GM12878 (cell line): ENCODE results near the gene SMURF1. TPM values are rescaled to one million over a fixed set of nuclear protein-coding genes. Genes with fewer than 3 reads are reported as not detected.

Experiments
- ATAC-seq: fragments of 200-7000 bp; cut with Tn5 transposase; 3 replicates; pipeline ENCODE4 v1.9.1; 2020; ENCODE audit warnings: mild to moderate bottlenecking, moderate library complexity
- BruUV-seq: library from RNA; stranded (reverse); fragments of 400-500 nt; replicated peaks from 2 replicates; lab custom pipeline; 2021; lab: Mats Ljungman, UMichigan
- CTCF ChIA-PET: fragments of 300-600 bp; sonication (Branson Sonifier 250); formaldehyde crosslinking; extraction: SDS; loops from one replicate; lab custom pipeline; 2021; ENCODE audit warnings: inconsistent platforms; lab: Yijun Ruan, JAX
- POLR2A ChIA-PET: fragments of 350-600 bp; formaldehyde crosslinking; extraction: SDS; loops from one replicate; lab custom pipeline; 2021; ENCODE audit warnings: inconsistent platforms; lab: Charles Lee
- RAD21 ChIA-PET: fragments of 300-600 bp; sonication (Branson Sonifier 250); formaldehyde crosslinking; loops from one replicate; lab custom pipeline; 2023; ENCODE audit warnings: antibody characterized with exemption; ENCODE audit not compliant: unreplicated experiment; lab: Charles Lee
- SMC1A ChIA-PET: fragments of 300-600 bp; sonication (Branson Sonifier 250); formaldehyde crosslinking; loops from one replicate; lab custom pipeline; 2023; ENCODE audit not compliant: unreplicated experiment, uncharacterized antibody; lab: Charles Lee
- DNase-seq: peaks from one replicate; pipeline ENCODE4 v3.0.0-alpha.2; 2011; ENCODE audit warnings: low read depth, low spot score
- FAIRE-seq: peaks from 3 replicates; lab custom pipeline; 2011; peaks lifted over from hg19 to GRCh38; lab: Jason Lieb, UNC
- H2AFZ ChIP-seq: 2 replicates; pipeline ENCODE4 v1.6.0; 2011; ENCODE audit warnings: low read depth, low read length, control low read depth; ENCODE audit not compliant: control insufficient read depth
- H3K27ac ChIP-seq: 2 replicates; pipeline ENCODE4 v1.5.1; 2011; ENCODE audit warnings: control low read depth; ENCODE audit not compliant: control insufficient read depth, insufficient read depth
- H3K27me3 ChIP-seq, 2 experiments: replicated peaks in 1 of 2; 2 replicates each; pipeline versions ENCODE4 v1.6.0 to v1.6.1; 2011; ENCODE audit warnings: low read length in 1 of 2; ENCODE audit not compliant: control insufficient read depth in 2 of 2, insufficient read depth in 2 of 2
- H3K36me3 ChIP-seq, 2 experiments: 2 replicates each; pipeline ENCODE4 v1.5.1; 2011; ENCODE audit warnings: low read length in 1 of 2; ENCODE audit not compliant: control insufficient read depth in 2 of 2, insufficient read depth in 2 of 2
- H3K4me1 ChIP-seq: 2 replicates; pipeline ENCODE4 v1.6.1; 2011; ENCODE audit warnings: mild to moderate bottlenecking, low read length, moderate library complexity, mixed read lengths; ENCODE audit not compliant: control insufficient read depth, insufficient read depth
- H3K4me2 ChIP-seq: 2 replicates; pipeline ENCODE4 v1.6.0; 2011; ENCODE audit warnings: control low read depth; ENCODE audit not compliant: control insufficient read depth, insufficient read depth
- H3K4me3 ChIP-seq: fragments of 200-600 bp; sonication (generic); 2 replicates; pipeline ENCODE4 v1.5.1; 2016
- H3K79me2 ChIP-seq: 2 replicates; pipeline ENCODE4 v1.6.0; 2011; ENCODE audit warnings: low read length; ENCODE audit not compliant: control insufficient read depth, insufficient read depth
- H3K9ac ChIP-seq: 2 replicates; pipeline ENCODE4 v1.8.0; 2011; ENCODE audit warnings: low read length, control low read depth, mixed read lengths; ENCODE audit not compliant: control insufficient read depth, insufficient read depth
- H3K9me3 ChIP-seq: replicated peaks from 3 replicates; pipeline ENCODE4 v1.5.1; 2011; ENCODE audit warnings: mild to moderate bottlenecking, low read length; ENCODE audit not compliant: control insufficient read depth, insufficient read depth
- H4K20me1 ChIP-seq: 2 replicates; pipeline ENCODE4 v1.6.0; 2011; ENCODE audit not compliant: control insufficient read depth, insufficient read depth
- CBFB ChIP-seq: IDR thresholded peaks from 2 replicates; pipeline ENCODE4 v1.6.1; 2016; ENCODE audit warnings: antibody characterized with exemption, low read depth
- FOXM1 ChIP-seq: IDR thresholded peaks from 2 replicates; pipeline ENCODE4 v1.6.1; 2012; ENCODE audit warnings: low read depth, mild to moderate bottlenecking, inconsistent platforms, low read length, moderate library complexity
- SREBF1 ChIP-seq: IDR thresholded peaks from 2 replicates; pipeline ENCODE4 v1.6.1; 2012; ENCODE audit warnings: mild to moderate bottlenecking, low read length
- SRF ChIP-seq, 2 experiments: IDR thresholded peaks; 2 replicates each; pipeline ENCODE4 v1.6.1; 2011; ENCODE audit warnings: low read depth in 2 of 2, low read length in 2 of 2, mild to moderate bottlenecking in 1 of 2, moderate library complexity in 1 of 2
- TCF7 ChIP-seq: IDR thresholded peaks from 2 replicates; pipeline ENCODE4 v1.6.1; 2014; ENCODE audit warnings: antibody characterized with exemption, borderline replicate concordance
- ZNF24 ChIP-seq: fragments of 450-650 bp; IDR thresholded peaks from 2 replicates; pipeline ENCODE4 v1.6.1; 2017; ENCODE audit warnings: antibody characterized with exemption, mild to moderate bottlenecking
- WGBS: methylation state at CpG from one replicate; pipeline ENCODE4 v1.1.6; 2016; ENCODE audit warnings: low lambda C conversion rate; ENCODE audit not compliant: insufficient replicate concordance, insufficient coverage; ENCODE audit errors: missing lambda C conversion rate; 5-methylcytosine and 5-hydroxymethylcytosine counted together
- in situ Hi-C: fragments of 300-500 bp; cut with MboI; formaldehyde crosslinking; loops from 9 replicates; pipeline ENCODE4 v1.14.3; 2018; ENCODE audit warnings: mixed read lengths
- intact Hi-C: fragments of 100-400 bp; cut with micrococcal nuclease; formaldehyde crosslinking; loops from one replicate; pipeline ENCODE4 v1.14.2; 2022; ENCODE audit not compliant: unreplicated experiment
- polyA plus RNA-seq, 11 experiments: library from polyadenylated mRNA; depleted of rRNA in 4 of 11; unstranded in 6 of 11; stranded (reverse) in 5 of 11; fragments of >200 nt; fragmentation: Nextera tagmentation in 4 of 11; fragmentation: Illumina TruSeq in 1 of 11; extraction: Ambion mirVana in 4 of 11; extraction: Trizol in 1 of 11; gene quantifications; 1 replicate in 1 of 11; 2 replicates in 10 of 11; pipeline versions ENCODE4 v1.2.1 to v1.2.3, GENCODE V29; 2011 to 2016; ENCODE audit warnings: inconsistent platforms in 2 of 11, missing spikeins in 2 of 11, low read depth in 1 of 11
- total RNA-seq, 4 experiments: library from RNA; depleted of rRNA in 3 of 4; stranded (reverse); fragments of >200 nt in 3 of 4; fragmentation: Illumina TruSeq in 1 of 4; extraction: Trizol in 1 of 4; gene quantifications; 2 replicates each; pipeline versions ENCODE4 v1.2.1 to v1.2.3, GENCODE V29; 2013 to 2021
- TF ChIP-seq, protein P1 (sequence below): fragments of 450-650 bp; IDR thresholded peaks from 2 replicates; pipeline ENCODE4 v1.6.1; 2017; ENCODE audit warnings: mild to moderate bottlenecking, low read depth, inconsistent platforms; ENCODE audit not compliant: poor library complexity, severe bottlenecking
- TF ChIP-seq, protein P2 (sequence below): IDR thresholded peaks from 2 replicates; pipeline ENCODE4 v1.6.1; 2012; ENCODE audit warnings: low read depth, low read length, improper control_type of control experiment

SMURF1 gene
- total and polyA plus RNA-seq, 10 of the 15 experiments (the other 5 are each of a cell fraction or from before 2014, with no cell fraction given) = 0.76 to 14.0 (median 7.9) TPM

DNA sequence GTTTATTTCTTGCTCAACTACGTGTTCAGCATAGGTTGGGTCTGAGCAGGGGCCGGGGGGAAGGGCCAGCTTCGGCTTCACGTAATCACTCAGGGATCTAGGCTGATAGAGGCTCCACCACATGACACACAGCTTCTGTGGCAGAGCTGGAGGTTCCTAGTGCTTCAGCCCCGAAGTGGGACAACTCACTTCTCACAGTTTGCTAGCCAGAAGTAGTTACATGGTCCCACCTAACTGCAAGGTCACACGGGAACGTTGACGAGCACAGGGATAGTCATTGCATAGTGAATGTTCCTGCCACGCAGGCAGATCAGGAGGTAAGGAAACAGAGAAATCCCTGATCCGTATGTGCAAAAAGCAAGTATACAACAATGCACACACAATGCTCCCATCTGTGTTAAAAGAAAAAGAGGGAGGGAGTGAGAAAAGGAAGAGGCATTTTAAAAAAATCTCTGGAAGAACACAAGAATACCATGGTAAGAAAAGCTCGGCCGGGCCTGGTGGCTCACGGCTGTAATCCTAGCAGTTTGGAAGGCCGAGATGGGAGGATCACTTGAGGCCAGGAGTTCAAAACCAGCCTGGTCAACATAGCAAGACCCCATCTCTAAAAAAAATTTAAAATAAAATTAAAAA, 16.9 kb downstream of the SMURF1 start (continued):
- TF ChIP-seq, protein P1, sequence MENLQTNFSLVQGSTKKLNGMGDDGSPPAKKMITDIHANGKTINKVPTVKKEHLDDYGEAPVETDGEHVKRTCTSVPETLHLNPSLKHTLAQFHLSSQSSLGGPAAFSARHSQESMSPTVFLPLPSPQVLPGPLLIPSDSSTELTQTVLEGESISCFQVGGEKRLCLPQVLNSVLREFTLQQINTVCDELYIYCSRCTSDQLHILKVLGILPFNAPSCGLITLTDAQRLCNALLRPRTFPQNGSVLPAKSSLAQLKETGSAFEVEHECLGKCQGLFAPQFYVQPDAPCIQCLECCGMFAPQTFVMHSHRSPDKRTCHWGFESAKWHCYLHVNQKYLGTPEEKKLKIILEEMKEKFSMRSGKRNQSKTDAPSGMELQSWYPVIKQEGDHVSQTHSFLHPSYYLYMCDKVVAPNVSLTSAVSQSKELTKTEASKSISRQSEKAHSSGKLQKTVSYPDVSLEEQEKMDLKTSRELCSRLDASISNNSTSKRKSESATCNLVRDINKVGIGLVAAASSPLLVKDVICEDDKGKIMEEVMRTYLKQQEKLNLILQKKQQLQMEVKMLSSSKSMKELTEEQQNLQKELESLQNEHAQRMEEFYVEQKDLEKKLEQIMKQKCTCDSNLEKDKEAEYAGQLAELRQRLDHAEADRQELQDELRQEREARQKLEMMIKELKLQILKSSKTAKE = no peak
- TF ChIP-seq SREBF1 (no peak), SRF (IDR thresholded peaks at IDR 0.05; ENCODE audit: low read depth in 2 of 2, low read length in 2 of 2) (no peak)

DNA sequence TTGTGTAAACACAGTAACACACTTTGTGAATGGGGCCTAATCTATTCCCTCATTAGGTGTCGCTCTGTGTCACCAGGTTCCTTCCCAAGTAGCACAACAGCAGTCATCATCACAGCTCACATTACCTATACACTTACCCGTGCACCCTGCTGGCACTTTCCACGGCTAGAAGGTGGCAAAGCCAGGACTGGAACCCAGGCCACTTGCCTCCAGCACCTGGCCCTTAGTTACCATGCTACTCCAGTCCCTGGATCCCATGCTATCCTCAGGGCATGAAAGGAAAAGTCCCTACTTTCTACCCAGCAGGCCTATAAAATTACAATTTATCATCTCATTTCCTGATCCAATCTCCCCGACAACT, 18.4 kb downstream of the SMURF1 start:
- intact Hi-C loops (no loop called here), in situ Hi-C loops (no loop called here)
- ATAC-seq (no peak), DNase-seq (no peak), FAIRE-seq (no peak)
- no peak overlapping the region for H3K4me2 ChIP-seq
- peaks cover 14% of the 10 kb centered on the region for H3K79me2 ChIP-seq
- H3K9ac ChIP-seq = no peak overlapping the region
- ChIA-PET SMC1A (no interaction called here), RAD21 (no interaction called here), POLR2A (no interaction called here)
- no peak overlapping the region for H3K4me3 ChIP-seq
- H3K27ac ChIP-seq = no peak overlapping the region
- BruUV-seq = no TSS peak
- H3K4me1 ChIP-seq = no peaks in the 10 kb centered on the region
- no peaks in the 10 kb centered on the region for H4K20me1 ChIP-seq
- TF ChIP-seq FOXM1 (no peak), ZNF24 (no peak), CBFB (no peak), TCF7 (no peak)
- TF ChIP-seq, protein P2, sequence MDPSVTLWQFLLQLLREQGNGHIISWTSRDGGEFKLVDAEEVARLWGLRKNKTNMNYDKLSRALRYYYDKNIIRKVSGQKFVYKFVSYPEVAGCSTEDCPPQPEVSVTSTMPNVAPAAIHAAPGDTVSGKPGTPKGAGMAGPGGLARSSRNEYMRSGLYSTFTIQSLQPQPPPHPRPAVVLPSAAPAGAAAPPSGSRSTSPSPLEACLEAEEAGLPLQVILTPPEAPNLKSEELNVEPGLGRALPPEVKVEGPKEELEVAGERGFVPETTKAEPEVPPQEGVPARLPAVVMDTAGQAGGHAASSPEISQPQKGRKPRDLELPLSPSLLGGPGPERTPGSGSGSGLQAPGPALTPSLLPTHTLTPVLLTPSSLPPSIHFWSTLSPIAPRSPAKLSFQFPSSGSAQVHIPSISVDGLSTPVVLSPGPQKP = no peak
- TF ChIP-seq, all 136 proteins: peak for 0
- H3K36me3 ChIP-seq = no peaks in the 10 kb centered on the region
- H2AFZ ChIP-seq = no peak overlapping the region
- 100% methylated on average over 4 of the region's 4 CpGs for WGBS
- no peaks in the 10 kb centered on the region for H3K9me3 ChIP-seq
- CTCF ChIA-PET = no interaction called here
- H3K27me3 ChIP-seq = no peaks in the 10 kb centered on the region
